GM12801 (cell line): ENCODE measurements around the gene TMC1.

Source experiments
- CTCF ChIP-seq: IDR thresholded peaks from one replicate; pipeline ENCODE4 v1.5.1; 2011; ENCODE audit warnings: control low read depth; ENCODE audit not compliant: insufficient read length; ENCODE audit errors: extremely low read depth

The TMC1 gene

GRCh38 chr9:72875221-72875620 lies 353.8 kb downstream of the TMC1 start:
- TF ChIP-seq CTCF = no peak

- TF ChIP-seq CTCF = no peak
Observed at GRCh38 chr9:72880821-72881220, 359.4 kb downstream of the TMC1 start.

GRCh38 chr9:72882117-72882775 lies 360.8 kb downstream of the TMC1 start:
- TF ChIP-seq CTCF = no peak

GRCh38 chr9:72883875-72884274 lies 362.5 kb downstream of the TMC1 start:
- TF ChIP-seq CTCF = no peak

- no peak for TF ChIP-seq CTCF
Observed at GRCh38 chr9:72884508-72884907, 363.1 kb downstream of the TMC1 start.
